ENCODE data around the gene CDK5RAP2.
"Not testable (repeated sequence)": the region's sequence is repeated elsewhere in the genome, so short reads cannot be mapped to it uniquely, and the experiment has no call there.

CDK5RAP2 gene

DNA sequence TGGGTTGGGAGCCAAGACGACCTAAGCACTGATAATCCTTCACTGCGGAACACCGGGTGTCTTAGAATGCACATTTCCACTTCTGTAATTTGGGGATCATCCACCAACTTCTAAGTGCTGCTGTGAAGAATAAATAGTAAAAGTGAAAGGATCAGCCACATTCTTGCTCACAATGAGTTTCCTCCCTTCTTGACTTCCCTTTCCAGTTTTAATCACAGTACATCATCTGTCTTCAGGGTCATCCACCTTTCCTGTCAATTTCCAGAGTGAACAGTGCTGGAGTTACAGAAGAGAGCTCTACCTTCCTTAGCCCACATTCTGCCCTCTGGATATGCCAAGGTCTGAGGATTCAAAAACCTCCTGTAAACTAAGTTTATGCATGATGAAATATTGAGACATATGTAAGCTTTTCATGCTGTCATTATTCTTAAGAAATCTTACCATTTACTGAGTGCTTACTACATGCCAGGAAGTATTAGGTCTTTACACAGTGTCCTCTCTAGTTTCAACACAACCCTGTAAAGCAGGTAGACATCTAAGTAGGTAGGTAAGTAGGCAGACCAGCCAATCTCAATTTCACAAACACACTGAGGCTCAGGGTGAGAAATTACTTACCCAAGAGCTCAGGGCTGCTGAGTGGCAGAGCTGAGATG, 105.2 kb downstream of the CDK5RAP2 start:
- peaks cover 30% of the 10 kb centered on the region for H3K36me3 ChIP-seq (ENCODE audit: insufficient read depth, low read length)

DNA sequence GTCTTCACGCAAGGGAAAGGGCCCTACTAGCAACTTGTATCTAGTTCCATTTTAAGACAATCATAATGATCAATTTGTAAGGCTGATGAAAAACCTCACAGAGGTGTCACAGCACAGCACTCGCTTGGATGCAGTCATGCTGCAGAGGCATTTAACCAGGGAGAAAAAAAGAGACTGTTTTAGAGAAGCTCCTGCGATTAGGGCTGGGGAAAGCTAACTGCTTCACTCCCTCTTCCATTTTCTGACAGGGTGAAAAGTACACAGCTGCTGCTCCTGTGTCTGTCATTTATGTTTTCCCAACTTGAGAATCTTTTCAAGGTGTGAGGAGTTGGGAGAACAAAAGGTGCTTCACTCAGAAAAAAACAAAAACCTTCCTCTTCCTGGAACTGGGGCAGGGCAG, 106.4 kb downstream of the CDK5RAP2 start:
- Histone ChIP-seq H3K36me3 (ENCODE audit: insufficient read depth, low read length) (peaks cover 30% of the 10 kb centered on the region), H3K9ac (ENCODE audit: insufficient read length) (no peak overlapping the region), H3K27ac (no peak overlapping the region), H3K9me3 (ENCODE audit: low read depth, low read length) (no peaks in the 10 kb centered on the region), H3K4me3 (no peak overlapping the region)
- no peak for DNase-seq (ENCODE audit: low read depth, low spot score)
- no peak for TF ChIP-seq FOXP2 (optimal IDR thresholded peaks at IDR 0.05; ENCODE audit: control extremely low read depth, extremely low read length, insufficient read depth)
- TF ChIP-seq EZH2 (IDR thresholded peaks at IDR 0.05): no peak
- TF ChIP-seq POLR2AphosphoS5 (IDR thresholded peaks at IDR 0.05; ENCODE audit: borderline replicate concordance, low read depth, low read length): no peak

More for the DNA sequence above, 105.2 kb downstream of the CDK5RAP2 start:
- H3K9ac ChIP-seq (ENCODE audit: insufficient read length): no peak overlapping the region
- H3K4me3 ChIP-seq: no peak overlapping the region
- no peak overlapping the region for H3K27ac ChIP-seq
- no peak for DNase-seq (ENCODE audit: low read depth, low spot score)
- TF ChIP-seq POLR2AphosphoS5 (IDR thresholded peaks at IDR 0.05; ENCODE audit: borderline replicate concordance, low read depth, low read length) (no peak), FOXP2 (optimal IDR thresholded peaks at IDR 0.05; ENCODE audit: control extremely low read depth, extremely low read length, insufficient read depth) (no peak), EZH2 (IDR thresholded peaks at IDR 0.05) (no peak)
- no peaks in the 10 kb centered on the region for H3K9me3 ChIP-seq (ENCODE audit: low read depth, low read length)

DNA sequence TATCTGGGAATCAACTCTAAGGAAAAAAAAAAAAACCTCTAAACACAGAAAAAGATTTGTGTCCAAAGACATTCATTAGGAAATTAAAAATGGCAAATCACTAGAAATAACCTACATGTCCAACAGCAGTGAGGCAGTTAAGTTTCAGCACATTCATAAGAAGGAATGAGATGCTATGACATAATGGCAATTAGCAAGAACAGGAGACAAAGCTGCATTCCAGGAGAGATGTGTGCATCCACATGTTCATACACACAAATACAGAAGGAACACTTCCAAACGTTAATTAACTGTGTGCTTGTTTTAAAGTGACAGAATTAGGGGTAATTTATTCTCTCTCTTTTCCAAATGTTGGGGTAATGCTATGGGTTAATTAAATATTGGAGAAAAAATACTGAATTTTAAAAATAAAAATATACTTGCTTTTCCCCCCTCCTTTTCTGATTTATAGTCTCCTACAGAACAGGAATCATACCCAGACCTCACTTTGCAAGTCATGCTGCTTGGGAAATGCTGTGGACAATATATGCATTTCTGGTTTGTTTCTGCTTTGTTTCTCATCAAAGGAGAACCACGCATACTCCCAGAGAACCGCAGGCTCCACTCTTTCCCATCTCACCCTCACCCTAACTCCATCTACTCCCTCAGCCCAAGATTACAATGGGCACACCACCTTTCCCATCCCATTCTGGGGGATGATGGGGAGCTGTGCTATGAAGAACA, 114.1 kb downstream of the CDK5RAP2 start:
- TF ChIP-seq EZH2 (IDR thresholded peaks at IDR 0.05) (no peak), FOXP2 (optimal IDR thresholded peaks at IDR 0.05; ENCODE audit: control extremely low read depth, extremely low read length, insufficient read depth) (no peak), POLR2AphosphoS5 (IDR thresholded peaks at IDR 0.05; ENCODE audit: borderline replicate concordance, low read depth, low read length) (no peak)
- Histone ChIP-seq H3K9ac (ENCODE audit: insufficient read length) (no peak overlapping the region), H3K27ac (no peak overlapping the region), H3K36me3 (ENCODE audit: insufficient read depth, low read length) (peaks cover 2% of the 10 kb centered on the region; the same call in 1 of the 2 replicates), H3K4me3 (no peak overlapping the region), H3K9me3 (ENCODE audit: low read depth, low read length) (no peaks in the 10 kb centered on the region)
- no peak for DNase-seq (ENCODE audit: low read depth, low spot score)

- no peak overlapping the region for H3K4me3 ChIP-seq
- no peaks in the 10 kb centered on the region for H3K9me3 ChIP-seq (ENCODE audit: low read depth, low read length)
- no peak overlapping the region for H3K9ac ChIP-seq (ENCODE audit: insufficient read length)
- DNase-seq (ENCODE audit: low read depth, low spot score): no peak
- TF ChIP-seq POLR2AphosphoS5 (IDR thresholded peaks at IDR 0.05; ENCODE audit: borderline replicate concordance, low read depth, low read length): no peak
- no peak for TF ChIP-seq EZH2 (IDR thresholded peaks at IDR 0.05)
- TF ChIP-seq FOXP2 (optimal IDR thresholded peaks at IDR 0.05; ENCODE audit: control extremely low read depth, extremely low read length, insufficient read depth): no peak
- no peak overlapping the region for H3K27ac ChIP-seq
- no peaks in the 10 kb centered on the region; the same call in 1 of the 2 replicates for H3K36me3 ChIP-seq (ENCODE audit: insufficient read depth, low read length)
These were observed 115.0 kb downstream of the CDK5RAP2 start for GRCh38 chr9:120464887-120465421.

GRCh38 chr9:120464176-120464886, 115.6 kb downstream of the CDK5RAP2 start:
- no peaks in the 10 kb centered on the region; the same call in 1 of the 2 replicates for H3K36me3 ChIP-seq (ENCODE audit: insufficient read depth, low read length)
- TF ChIP-seq EZH2 (IDR thresholded peaks at IDR 0.05) (no peak), POLR2AphosphoS5 (IDR thresholded peaks at IDR 0.05; ENCODE audit: borderline replicate concordance, low read depth, low read length) (no peak), FOXP2 (optimal IDR thresholded peaks at IDR 0.05; ENCODE audit: control extremely low read depth, extremely low read length, insufficient read depth) (no peak)
- no peak for DNase-seq (ENCODE audit: low read depth, low spot score)
- H3K9me3 ChIP-seq (ENCODE audit: low read depth, low read length): no peaks in the 10 kb centered on the region
- no peak overlapping the region for H3K27ac ChIP-seq
- no peak overlapping the region for H3K4me3 ChIP-seq
- H3K9ac ChIP-seq (ENCODE audit: insufficient read length): no peak overlapping the region

DNA sequence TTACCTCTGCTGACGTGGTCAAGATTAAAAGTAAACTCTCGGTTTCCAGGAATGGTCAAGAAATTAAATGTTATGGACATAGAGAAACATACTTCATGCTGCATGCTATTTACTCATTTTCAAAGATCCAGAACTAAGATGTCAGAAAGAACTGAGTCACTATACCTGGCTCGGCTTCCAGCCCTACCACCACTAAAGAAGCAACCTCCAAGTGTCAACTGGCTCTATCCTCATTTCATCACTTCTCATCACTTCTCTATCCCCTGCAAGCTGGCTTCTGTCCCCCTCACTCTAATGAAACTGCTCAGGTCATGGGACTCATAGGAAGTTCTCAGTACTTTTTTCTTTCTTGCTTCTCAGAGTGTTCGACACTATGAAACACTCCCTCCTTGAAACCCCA, 116.2 kb downstream of the CDK5RAP2 start:
- Histone ChIP-seq H3K9me3 (ENCODE audit: low read depth, low read length) (no peaks in the 10 kb centered on the region), H3K27ac (no peak overlapping the region), H3K4me3 (no peak overlapping the region), H3K9ac (ENCODE audit: insufficient read length) (no peak overlapping the region), H3K36me3 (ENCODE audit: insufficient read depth, low read length) (peaks cover 2% of the 10 kb centered on the region; the same call in 1 of the 2 replicates)
- no peak for DNase-seq (ENCODE audit: low read depth, low spot score)
- TF ChIP-seq EZH2 (IDR thresholded peaks at IDR 0.05) (no peak), POLR2AphosphoS5 (IDR thresholded peaks at IDR 0.05; ENCODE audit: borderline replicate concordance, low read depth, low read length) (no peak), FOXP2 (optimal IDR thresholded peaks at IDR 0.05; ENCODE audit: control extremely low read depth, extremely low read length, insufficient read depth) (no peak)

DNA sequence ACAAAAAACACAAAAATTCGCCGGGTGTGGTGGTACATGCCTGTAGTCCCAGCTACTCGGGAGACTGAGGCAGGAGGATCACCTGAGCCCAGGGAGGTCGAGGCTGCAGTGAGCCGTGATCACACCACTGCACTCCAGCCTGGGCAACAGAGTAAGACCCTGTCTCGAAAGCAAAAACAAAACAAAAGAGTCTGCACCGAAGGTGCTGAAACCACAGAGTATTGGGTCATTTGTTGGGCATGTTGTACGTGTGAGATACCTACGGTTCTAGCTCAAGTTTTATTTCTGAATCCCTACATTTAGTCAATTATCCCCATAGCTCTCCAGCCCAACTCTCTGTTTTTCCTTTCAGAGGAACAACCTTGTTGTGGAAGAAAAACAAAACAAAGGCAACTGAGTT, 118.3 kb downstream of the CDK5RAP2 start:
- not testable (repeated sequence) for H3K27ac ChIP-seq; H3K36me3 ChIP-seq (ENCODE audit: insufficient read depth, low read length); DNase-seq (ENCODE audit: low read depth, low spot score)

GRCh38 chr9:120456218-120456617, 123.7 kb downstream of the CDK5RAP2 start:
- H3K36me3 ChIP-seq (ENCODE audit: insufficient read depth, low read length): peaks cover 12% of the 10 kb centered on the region; the same call in 1 of the 2 replicates

More for the DNA sequence above, 118.3 kb downstream of the CDK5RAP2 start:
- not testable (repeated sequence) for H3K9ac ChIP-seq (ENCODE audit: insufficient read length); H3K9me3 ChIP-seq (ENCODE audit: low read depth, low read length); H3K4me3 ChIP-seq

More at GRCh38 chr9:120456218-120456617, 123.7 kb downstream of the CDK5RAP2 start:
- Histone ChIP-seq H3K4me3 (no peak overlapping the region), H3K27ac (no peak overlapping the region), H3K9ac (ENCODE audit: insufficient read length) (no peak overlapping the region), H3K9me3 (ENCODE audit: low read depth, low read length) (no peaks in the 10 kb centered on the region)
- DNase-seq (ENCODE audit: low read depth, low spot score): no peak
- TF ChIP-seq FOXP2 (optimal IDR thresholded peaks at IDR 0.05; ENCODE audit: control extremely low read depth, extremely low read length, insufficient read depth) (no peak), POLR2AphosphoS5 (IDR thresholded peaks at IDR 0.05; ENCODE audit: borderline replicate concordance, low read depth, low read length) (no peak), EZH2 (IDR thresholded peaks at IDR 0.05) (no peak)
